ENCODE measurements around the gene ARHGEF4. TPM values are rescaled to one million over a fixed set of nuclear protein-coding genes. Genes with fewer than 3 reads are reported as not detected.

ARHGEF4 gene, protein sequence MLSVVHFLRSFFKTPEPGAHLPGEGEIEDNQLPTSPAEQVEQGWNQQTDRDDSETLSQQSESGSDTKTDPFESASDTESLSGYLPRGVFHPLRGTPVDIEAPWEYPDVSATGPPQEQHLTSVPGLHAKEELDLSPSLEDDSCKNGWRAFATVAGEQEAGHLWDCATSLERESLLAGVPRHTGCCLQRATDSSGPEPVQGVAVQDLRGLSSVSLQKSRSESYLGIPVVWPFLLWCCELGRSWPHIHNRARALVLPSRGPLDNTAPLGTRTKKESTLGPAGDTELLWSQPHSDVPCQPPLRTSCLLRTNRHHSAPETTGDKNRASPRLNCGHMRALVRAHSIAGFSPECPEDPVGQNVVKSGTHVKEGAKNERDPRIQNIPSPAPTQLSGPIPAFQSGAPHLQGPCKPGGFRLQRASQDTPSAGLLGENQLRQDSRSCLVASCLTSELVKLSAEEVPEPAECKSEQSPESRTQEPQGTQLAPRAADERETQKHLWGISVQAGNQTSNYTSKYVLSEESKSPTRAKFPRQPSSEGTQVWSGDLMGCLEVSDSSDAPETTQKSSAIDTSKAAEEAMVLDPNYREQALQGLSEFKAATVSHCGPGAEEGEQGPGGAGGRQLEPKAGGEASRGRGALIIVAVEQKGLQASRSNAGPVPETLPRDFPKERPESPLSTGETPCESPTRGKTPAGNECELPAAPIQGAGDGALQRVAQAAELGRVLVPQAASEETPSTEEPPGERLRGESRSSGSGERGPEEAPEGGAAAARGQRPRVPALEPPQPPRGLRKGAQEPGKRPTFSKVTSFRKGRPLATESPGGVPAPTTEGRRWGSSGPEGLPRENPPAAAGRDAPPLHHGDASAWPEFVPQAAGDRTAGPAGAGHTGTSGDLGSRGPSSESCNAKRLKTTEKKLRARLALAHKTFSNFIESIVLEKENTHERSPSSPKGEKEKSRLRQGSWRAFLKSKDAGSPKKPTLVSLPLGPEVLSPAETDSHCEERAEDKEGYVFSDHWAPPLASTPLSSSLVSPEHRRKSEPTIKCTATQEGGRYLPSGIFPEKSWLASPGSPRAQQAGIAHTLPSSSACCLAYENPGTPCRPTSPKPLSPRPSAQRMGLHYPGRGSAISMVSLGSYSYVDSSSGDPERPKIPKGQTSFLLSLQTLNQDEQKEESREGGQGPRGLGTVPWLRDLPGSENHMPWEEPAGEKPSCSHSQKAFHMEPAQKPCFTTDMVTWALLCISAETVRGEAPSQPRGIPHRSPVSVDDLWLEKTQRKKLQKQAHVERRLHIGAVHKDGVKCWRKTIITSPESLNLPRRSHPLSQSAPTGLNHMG (N-terminal part only)
- total RNA-seq, result 0.35 and 0.40 TPM in 2 replicates

DNA sequence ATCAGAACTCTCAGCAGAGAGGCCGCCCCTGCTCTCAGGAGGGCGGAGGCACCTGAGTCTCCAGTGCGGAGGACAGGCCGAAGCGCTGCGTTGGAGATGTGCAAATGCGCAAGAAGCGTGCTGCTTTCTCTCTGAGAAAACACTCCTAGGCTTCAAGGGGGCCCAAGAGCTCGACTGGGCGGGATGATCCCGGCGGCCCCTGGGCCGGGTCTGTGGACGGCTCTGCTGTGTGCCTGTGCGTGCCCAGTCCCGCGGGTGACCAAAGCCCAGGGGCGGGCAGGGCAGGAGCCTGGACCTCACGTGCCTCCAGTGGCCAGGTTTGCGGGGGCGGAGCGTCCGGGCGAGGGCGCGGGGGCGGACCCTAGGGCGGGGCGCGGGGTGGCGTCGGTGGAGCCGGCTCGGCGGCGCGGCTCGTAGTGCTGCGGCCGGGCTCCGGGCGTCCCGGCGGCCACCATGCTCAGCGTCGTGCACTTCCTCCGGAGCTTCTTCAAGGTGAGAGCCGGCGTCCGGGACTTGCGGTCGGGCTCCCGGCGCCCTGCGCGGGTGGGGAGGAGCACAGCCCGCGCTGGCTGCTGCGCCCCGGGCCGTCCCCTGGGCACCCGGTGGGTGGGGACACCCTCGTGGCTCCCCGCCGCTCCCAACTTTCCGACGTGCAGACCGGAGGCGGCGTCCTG is at the start of gene ARHGEF4:
Gene ARHGEF4, plus strand, starts transcription at position 414 of the 674 bp plus-strand sequence. Its CDS starts 40 bp downstream, at position 454.
- DNase-seq (ENCODE audit: low read depth), result no peak

DNA sequence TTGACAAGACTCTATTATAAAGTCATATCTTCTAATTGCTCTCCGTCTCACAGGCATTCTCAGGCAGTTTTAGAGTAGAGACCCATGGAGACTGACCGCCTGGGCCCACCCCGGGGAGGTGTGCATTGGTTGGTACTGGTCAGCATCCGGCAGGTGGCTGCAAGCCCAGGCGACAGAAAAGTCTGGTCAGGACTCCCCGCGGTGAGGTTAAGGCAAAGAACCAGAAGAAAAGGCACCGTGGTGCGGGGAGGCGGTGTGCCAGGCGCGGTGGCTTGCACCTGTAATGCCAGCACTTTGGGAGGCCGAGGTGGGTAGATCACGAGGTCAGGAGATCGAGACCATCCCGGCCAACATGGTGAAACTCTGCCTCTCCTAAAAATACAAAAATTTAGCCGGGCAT is 48.9 kb upstream of the ARHGEF4 start:
- DNase-seq (ENCODE audit: low read depth), result no peak

DNA sequence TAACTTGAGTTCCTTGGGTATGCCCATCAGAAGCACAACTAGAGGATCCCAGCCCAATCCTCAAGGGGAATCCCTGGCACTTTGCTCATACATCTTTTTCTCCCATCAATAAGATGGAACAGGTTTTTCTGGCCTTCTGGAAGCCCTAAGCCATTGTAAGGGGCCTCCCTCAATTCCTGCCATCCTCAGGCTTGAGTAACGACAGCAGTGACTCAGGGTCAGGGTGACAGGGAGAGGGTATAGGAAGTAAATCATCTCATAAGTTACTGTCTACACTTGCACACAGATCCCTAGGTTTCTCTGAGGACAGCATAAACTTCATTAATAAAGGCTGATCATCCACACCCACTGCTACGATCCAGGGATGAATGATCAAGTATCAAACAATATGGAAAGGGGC is 46.4 kb upstream of the ARHGEF4 start:
- DNase-seq (ENCODE audit: low read depth), result no peak

DNA sequence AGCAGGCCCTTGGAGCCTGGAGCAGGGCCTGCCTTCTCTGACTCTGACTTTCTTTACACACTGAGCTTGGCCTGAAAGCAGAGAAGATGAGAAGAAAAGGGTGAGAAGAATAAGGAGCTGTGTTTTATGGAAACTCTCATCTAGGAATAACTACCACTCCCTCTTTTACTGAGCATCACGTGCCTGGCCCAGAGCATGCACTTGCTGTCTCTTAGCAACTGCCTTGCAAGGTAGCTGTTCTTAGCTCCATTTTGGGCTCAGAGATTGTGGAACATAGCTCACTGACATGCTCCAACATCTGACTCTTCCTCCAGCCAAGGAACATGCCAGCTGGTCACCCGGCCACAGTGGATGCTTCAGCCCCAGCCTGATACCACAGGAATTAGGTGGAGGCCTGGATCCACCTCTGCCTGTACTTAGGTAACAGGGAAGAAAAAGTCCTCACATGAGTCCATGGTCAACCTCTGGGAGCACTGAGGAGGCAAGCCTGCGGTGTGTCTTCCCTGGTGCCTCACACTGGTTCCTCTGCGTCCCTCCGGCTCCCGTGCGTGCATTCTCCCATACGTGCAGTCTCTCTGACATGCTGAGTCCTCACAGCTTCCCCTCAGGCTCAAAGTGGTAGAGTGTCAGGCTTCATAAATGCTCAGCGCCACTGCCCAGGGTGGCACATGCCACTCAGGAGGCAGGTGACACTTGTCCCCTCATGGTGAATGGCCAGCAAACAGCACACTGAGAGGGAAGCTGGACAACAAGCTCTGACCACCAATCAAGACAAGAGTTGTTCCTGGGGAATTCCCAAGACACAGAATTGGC is 45.7 kb upstream of the ARHGEF4 start:
- DNase-seq (ENCODE audit: low read depth), result no peak

DNA sequence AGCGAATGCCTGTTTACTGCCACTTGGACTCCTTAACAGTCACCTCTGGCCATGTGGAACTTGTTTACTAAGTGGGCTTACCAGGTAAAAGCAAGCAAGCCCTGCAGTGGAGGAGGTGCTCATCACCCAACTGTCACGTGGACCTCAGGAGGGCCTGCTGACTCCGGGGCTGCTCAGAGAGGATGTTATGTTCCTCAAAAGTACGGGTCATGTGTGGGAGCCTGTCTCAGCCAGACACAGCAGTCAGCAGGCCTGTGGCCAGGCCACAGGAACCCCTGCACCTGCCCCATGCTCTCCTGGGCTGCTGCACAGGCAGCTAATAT is 45.1 kb upstream of the ARHGEF4 start:
- DNase-seq (ENCODE audit: low read depth), result peak; percentile 15

DNA sequence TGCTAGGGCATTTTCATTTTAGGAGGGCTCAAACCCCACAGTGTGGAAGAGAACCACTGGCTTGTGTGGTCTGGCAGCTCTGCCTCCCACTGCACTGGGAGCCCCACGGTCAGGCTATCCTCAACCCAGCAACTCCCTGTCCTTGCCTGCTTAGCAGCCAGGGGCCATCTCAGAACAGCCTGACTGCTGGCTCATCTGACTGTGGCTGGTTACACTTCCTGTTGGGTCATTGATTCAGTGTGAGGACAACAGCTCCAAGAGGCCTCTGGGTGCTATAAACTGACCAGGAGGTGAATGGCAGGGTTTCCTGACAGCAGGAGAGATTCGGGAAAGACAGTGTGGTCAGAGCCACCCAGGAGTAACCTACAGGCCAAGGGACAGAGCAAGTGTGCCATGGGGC is 41.3 kb upstream of the ARHGEF4 start:
- no peak for DNase-seq (ENCODE audit: low read depth)

DNA sequence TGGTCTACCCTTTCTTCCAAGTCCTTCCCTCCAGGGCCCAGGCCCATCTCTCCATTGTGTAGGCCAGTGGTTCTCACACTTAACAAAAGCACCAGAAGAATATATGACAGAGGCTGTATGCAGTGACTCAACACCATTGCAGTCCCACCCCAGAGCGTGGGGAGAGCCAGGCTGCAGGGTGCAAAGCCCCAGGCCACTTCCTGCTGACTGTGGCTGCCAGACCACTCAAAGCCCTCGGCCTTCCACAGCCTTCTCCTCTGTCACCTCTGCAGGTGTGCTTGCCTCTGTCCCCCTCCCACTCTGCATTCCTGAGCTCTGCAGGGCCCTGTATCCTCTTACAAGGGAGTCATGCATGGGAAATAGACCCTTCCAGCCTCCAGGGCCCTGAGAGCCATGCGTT is 40.4 kb upstream of the ARHGEF4 start:
- DNase-seq (ENCODE audit: low read depth), result no peak

DNA sequence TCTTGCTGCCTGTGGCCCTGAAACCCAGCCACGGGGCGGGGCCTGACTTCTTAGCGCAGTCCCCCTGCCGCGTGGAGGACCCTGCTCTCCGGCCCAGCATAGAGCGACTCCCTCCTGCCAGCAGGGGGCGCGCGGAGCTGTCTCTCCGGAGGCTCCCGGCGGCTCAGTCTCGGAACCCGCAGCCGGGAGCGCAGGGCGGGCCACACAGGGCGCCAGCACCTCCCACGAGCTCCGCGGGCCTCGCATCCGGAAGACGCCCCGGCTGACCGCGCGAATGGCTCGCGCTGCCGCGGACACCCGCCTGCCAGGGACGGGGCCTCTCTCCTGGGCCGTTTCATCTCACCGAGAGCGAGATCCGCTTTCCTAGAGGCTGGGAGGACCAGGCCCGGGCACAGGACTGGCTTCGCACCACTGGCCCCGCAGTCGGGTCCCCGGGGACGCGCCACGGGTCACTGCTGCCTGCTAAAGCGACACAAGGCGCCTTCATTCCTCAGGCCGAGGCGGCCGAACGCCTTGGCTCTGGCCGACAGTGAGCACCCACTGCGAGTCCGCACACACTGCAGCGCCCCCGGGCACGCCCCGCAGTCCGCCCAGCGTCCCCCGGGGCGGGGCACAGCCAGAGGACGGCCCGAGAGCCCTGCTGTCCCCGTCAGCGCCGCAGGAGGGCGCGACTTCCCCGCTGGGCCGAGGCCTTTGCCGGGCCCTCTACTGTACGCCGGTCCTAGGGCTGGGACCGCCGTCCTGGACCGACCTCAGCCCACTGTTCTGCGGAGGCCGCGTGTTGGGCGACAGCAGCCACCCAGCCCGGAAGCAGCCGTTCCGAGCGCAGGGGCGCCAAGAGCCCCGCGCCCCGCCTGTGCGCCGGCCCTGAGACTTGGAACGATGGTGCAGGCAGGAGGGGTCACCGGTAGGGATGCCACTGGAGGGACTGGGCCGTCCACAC is 39.0 kb upstream of the ARHGEF4 start:
- peak; percentile 35 for DNase-seq (ENCODE audit: low read depth)

DNA sequence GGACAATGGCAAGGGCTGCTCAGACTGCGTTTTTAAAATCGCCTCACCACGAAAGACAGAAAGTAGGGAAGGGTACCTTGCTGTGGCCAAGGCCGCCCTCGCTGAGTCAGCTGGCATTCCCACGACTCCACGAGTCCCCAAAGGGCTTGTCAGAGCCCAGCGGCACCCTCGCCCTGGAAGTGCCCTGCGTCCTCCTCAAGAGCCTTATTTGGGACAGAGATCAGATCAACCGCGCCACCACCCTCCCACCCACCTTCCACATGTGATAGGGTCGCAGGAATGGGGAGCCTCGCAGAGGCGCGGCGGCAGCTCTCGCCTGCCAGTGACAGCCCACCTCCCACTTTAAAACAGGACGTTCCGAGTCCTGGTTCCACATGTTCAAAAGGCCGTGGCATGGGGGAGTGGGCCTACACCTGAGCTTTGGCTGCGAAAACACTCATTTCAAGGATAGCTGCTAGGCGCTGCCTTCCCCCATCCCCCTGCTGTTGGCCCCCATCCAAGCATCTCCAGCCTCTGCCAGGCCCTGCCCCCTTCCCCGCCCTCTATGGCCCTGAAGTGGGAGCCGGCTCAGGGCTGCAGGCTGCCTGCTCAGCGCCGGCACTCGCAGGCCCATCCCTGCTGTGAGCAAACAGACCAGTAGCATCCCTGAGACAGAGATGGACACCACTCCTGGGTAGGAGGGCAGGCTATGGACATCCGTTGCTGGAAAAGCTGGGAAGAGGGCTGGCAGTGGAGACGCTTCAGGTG is 38.1 kb upstream of the ARHGEF4 start:
- no peak for DNase-seq (ENCODE audit: low read depth)

DNA sequence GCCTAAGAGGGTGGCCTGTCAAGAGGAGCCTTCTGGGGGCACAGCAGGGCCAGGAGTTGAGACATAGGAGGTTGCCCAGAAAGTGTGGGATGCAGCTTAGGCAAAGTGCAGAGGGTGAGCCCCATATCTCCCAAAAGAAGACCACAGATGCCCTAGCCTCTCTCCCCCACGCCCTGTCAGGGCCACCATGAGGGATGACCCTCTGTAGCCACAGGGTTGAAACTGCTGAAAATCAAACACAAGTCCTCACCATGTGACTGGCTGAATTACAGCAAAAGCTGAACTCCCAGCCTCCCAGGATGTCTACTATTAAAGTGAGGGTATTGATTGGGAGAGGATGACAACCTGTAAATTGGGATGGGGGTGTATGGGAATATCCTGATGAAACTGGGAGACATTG is 37.4 kb upstream of the ARHGEF4 start:
- DNase-seq (ENCODE audit: low read depth), result no peak

DNA sequence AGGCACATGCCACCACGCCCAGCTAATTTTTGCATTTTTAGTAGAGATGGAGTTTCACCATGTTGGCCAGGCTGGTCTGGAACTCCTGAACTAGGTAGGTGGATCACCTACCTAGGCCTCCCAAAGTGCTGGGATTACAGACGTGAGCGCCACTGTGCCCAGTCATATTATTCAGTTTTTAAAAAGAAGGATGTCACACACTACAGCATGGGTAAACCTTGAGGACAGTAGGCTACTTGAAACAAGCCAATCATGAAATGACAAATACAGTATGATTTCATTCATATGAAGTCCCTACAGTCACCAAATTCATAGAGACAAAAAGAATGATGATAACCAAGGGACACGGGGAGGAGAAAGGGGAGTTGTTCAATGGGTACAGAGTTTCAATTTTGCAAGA is 31.1 kb upstream of the ARHGEF4 start:
- no peak for DNase-seq (ENCODE audit: low read depth)

DNA sequence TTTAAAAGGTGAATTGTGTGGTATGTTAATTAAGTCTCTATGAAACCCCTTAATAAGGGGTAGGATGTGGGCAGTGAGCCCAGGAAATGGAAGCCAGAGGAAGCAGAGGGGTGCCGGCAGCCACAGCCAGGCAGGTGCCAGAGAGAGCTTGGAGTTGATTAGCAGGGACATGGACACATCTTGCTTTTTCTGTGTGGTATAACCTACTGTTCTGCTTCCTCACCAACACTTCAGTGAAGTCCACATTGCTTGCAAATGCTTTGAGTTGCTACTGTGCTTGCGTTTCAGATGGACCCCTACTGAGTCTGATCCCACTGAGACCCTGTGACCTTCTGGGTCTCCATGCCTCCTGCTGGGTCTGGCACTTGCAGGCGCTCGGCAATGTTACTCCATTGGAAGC is 30.3 kb upstream of the ARHGEF4 start:
- DNase-seq (ENCODE audit: low read depth), result no peak

DNA sequence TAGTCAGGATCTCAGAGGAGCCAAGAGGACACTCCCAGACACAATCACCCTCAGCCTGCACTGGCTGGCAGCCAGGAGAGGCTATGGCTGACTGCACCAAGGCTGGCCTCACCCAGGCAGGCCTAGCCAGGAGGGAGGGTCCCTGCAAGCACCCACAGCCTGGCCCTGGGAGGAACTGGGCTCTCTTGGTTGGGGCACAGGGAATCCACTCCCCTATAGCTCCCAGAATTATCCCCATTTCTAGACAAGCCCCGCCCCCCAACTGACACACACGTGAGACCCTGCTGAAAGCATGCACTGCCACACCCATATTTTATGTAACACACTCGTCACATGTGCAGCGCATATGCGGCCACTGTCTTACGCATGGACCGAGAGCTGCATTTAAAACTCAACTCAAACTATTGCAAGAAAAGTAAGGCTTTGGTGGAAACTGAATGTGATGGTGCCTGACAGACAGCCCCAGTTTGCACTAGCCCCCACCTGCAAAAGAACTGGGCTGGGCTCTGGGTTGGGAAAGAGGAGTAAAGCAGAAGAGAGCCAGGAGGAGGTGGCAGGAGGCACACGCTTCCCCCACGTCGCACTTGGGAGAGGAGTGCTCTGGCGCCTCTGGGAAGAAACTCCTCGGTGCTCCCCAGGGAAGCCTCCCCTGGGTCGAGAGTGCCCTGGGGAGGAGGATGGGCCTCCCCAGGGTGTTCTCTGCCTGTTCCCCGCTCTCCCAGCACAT is 28.9 kb upstream of the ARHGEF4 start:
- DNase-seq (ENCODE audit: low read depth), result peak; percentile 49

DNA sequence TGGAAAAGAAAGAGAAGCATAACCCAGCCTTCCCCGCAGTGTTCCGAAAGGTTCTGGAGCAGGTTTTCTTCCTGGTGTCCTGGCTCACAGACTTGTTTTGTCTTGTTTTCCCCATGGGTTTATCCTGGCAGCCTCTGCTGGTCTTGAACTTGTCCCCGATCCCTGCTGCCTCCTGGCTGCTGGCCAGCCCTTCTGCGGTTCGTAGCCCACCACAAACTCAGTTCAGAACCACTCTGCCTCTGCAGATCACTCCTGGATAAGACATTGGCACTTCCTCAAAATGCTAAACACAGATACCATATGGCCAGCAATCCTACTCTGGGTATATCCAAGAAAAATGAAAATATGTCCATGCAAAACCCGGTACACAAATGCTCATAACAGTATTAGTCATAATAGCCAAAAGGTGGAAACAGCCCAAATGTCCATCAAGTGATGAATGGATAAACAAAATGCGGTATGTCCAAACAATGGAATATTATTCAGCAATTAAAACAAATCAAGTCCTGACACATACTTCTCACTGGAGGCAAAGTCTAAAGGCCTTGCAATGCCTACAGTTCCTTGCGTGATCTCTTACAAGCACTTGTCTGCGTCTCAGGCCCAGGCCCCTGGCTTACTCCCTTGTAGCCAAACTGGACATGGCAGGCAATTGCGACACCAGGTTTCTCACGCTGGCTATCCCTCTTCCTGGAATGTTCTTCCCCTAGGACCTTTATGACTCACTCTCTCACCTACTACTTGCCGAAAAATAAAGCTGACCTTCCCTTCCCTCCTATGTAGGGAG is 28.0 kb upstream of the ARHGEF4 start:
- peak; percentile 60 for DNase-seq (ENCODE audit: low read depth)

DNA sequence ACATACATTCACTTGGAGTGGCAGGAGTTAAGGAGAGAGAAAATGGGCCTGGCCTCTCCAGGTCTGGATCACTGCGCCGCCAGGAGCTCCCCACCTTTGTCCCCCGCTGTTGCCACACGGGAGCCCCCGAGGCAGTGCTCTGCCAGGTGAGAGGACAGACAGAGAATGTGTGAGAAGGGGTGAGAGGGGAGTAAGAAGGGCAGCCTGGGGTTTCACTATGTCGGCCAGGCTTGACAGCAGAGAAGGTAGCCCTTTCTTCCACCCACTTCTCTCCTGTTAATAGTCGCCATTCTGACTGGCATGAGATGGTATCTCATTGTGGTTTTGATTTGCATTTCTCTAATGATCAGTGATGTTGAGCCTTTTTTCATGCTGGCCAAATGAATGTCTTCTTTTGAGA is 26.2 kb upstream of the ARHGEF4 start:
- DNase-seq (ENCODE audit: low read depth), result no peak

DNA sequence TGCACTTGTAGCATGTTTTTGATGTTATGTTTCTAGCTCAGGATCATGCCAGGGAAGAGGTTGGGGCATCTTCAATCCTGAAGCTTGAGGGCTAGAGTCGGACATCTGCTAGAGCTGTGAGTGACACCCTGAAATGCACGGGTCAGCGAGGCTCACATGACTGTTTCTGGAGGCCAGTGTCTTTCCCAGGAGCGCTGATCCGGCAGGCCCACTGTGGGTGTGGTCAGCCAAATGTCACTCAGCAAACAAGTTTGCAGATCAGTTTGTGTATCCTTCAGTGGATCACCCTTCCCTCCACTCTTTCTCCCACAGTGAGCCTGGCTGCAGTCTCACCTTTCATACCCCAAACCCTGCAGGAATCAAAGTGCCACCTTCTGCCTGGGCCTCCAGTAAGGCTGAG is 23.0 kb upstream of the ARHGEF4 start:
- DNase-seq (ENCODE audit: low read depth), result no peak

DNA sequence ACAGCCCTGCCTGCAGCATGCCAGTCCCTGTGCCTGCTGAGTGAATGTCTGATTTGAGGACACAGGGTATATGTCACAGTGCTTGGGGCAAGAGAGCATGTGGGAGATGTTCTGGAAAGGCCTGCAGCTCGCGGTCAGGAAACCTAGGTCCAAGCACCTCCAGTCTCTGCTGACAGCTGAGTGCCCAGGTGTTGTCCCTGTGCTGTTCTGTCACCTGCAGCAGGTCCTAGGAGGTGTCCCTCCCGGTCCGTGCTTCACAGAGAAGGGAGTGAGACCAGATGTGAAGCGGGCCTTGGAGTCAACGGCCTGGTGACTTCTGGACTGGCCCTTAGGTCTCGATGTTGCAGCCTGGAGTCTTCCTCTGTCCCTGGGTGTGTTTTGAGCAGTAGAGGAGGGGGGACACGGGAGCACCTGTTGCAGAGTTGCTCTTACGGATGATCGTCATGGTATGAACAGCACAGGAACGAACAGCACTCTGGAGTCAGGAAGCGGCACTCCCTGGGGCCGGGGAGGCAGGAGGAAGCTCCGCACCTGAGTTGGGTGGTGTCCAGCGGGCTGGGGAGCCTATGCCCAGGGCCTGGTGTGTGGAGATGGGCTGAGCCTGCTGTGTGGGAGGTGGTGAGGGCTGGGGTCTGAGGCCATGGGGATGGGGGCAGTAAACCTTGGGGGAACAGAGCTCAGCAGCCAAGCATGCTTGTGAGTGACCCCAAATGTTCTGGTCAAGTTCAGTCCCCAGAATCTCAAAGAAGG is 21.6 kb upstream of the ARHGEF4 start:
- DNase-seq (ENCODE audit: low read depth), result no peak

All from renal cortical epithelial cell (primary cell).